ENCODE results near the gene FHIT.

DNA sequence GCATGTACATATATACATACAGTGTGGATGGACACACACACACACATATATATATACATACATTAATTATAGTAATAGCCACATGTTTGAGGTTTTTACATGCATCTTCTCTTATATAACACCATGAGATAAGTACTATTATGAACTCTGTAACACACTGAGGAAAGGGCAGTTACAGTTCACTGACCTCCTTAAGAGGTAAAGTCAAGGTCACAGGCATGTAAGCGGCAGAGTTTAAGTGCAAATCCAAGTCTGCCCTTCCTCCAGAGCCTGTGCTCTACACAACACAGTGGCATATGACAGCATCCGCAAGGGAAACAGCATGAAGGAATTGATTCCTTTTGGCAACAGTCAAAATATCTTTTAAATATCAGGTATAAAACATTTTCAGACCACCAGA is 26.4 kb downstream of the FHIT start:
- no peak for TF ChIP-seq GATA3 (IDR thresholded peaks at IDR 0.05; ENCODE audit: low read depth, low read length)
- TF ChIP-seq GATA2 (IDR thresholded peaks at IDR 0.05; ENCODE audit: low read depth, low read length) = no peak

Measured in SH-SY5Y (cell line).